Measurements from ENCODE around the gene ZSWIM4. TPM values are rescaled to one million over a fixed set of nuclear protein-coding genes. Genes with fewer than 3 reads are reported as not detected.

ZSWIM4 gene
- total and polyA plus RNA-seq, 10 of the 15 experiments (the other 5 are each of a cell fraction or from before 2014, with no cell fraction given) = 0.73 to 11.1 (median 1.8) TPM; not detected in 2

- TF ChIP-seq RCOR1 (conservative IDR thresholded peaks at IDR 0.05; ENCODE audit: low read depth, low read length) = 0 out of 2 replicates have a peak, but pooled peaks have one; percentile 13
- TF ChIP-seq SMARCA5 (IDR thresholded peaks at IDR 0.05) = peak; percentile 53; the same call in 1 of the 2 replicates
- no peak; the same call in 1 of the 2 replicates for TF ChIP-seq HDGF (IDR thresholded peaks at IDR 0.05)
- no peak for TF ChIP-seq NFIC (IDR thresholded peaks at IDR 0.05; ENCODE audit: low read depth, low read length)
- 0 out of 3 replicates have a peak, but pooled peaks have one; percentile 70 for TF ChIP-seq POU2F2 (IDR thresholded peaks at IDR 0.05; ENCODE audit: borderline replicate concordance, low read depth, low read length)
- peak; percentile 63 for TF ChIP-seq RUNX3 (IDR thresholded peaks at IDR 0.05; ENCODE audit: low read length)
- TF ChIP-seq NFYB (IDR thresholded peaks at IDR 0.05; ENCODE audit: insufficient read depth, low read depth, low read length) = no peak
- no peak for TF ChIP-seq FOXM1 (IDR thresholded peaks at IDR 0.05; ENCODE audit: low read depth, low read length)
- peak; percentile 45 for TF ChIP-seq MEF2B (IDR thresholded peaks at IDR 0.05; ENCODE audit: partially characterized antibody, poor library complexity, severe bottlenecking)
- TF ChIP-seq NR2F1 (conservative IDR thresholded peaks at IDR 0.05) = peak; percentile 47; the same call in 1 of the 2 replicates
- TF ChIP-seq SIN3A (IDR thresholded peaks at IDR 0.05; ENCODE audit: low read depth, low read length) = peak; percentile 39; the same call in 1 of the 2 replicates
- peak; percentile 35 for TF ChIP-seq SKIL (IDR thresholded peaks at IDR 0.05; ENCODE audit: low read depth, poor library complexity, severe bottlenecking)
- TF ChIP-seq EED (IDR thresholded peaks at IDR 0.05; ENCODE audit: low read depth) = peak; percentile 92
- TF ChIP-seq POLR2AphosphoS5 (IDR thresholded peaks at IDR 0.05; ENCODE audit: low read length) = peak; percentile 86
- peak; percentile 16; the same call in 1 of the 2 replicates for TF ChIP-seq MEF2A (IDR thresholded peaks at IDR 0.05; ENCODE audit: insufficient read depth, low read depth, low read length)
- 0 out of 2 replicates have a peak, but pooled peaks have one; percentile 4 for TF ChIP-seq WRNIP1 (IDR thresholded peaks at IDR 0.05; ENCODE audit: borderline replicate concordance, low read depth, low read length)
- TF ChIP-seq SPI1 (IDR thresholded peaks at IDR 0.05; ENCODE audit: borderline replicate concordance, insufficient read depth, low read depth, low read length) = peak; percentile 63; the same call in 1 of the 2 replicates
- TF ChIP-seq NR2C2 (IDR thresholded peaks at IDR 0.05; ENCODE audit: borderline replicate concordance, control insufficient read depth, insufficient read length, low read depth) = no peak
- TF ChIP-seq ZNF274 (IDR thresholded peaks at IDR 0.05; ENCODE audit: insufficient read depth, insufficient read length) = no peak
- TF ChIP-seq IKZF2 (IDR thresholded peaks at IDR 0.05) = peak; percentile 88 to 90
- peak; percentile 87 for TF ChIP-seq POLR2AphosphoS2 (IDR thresholded peaks at IDR 0.05; ENCODE audit: low read depth, low read length)
- TF ChIP-seq CHD2 (IDR thresholded peaks at IDR 0.05; ENCODE audit: borderline replicate concordance, low read depth, low read length) = 0 out of 2 replicates have a peak, but pooled peaks have one; percentile 37
- TF ChIP-seq PBX3 (IDR thresholded peaks at IDR 0.05; ENCODE audit: insufficient replicate concordance, low read depth, low read length) = peak; percentile 43
- peak in 1 of 2 experiments; percentile 90; a peak in 2 of 4 replicates for TF ChIP-seq ETV6 (conservative IDR thresholded peaks at IDR 0.05 in 1 of 2, IDR thresholded peaks at IDR 0.05 in 1 of 2; ENCODE audit: borderline replicate concordance in 1 of 2, low read depth in 1 of 2)
- TF ChIP-seq HDAC6 (IDR thresholded peaks at IDR 0.05; ENCODE audit: unreplicated experiment) = no peak
- TF ChIP-seq IKZF1 (conservative IDR thresholded peaks at IDR 0.05) = peak; percentile 97
- no peak for TF ChIP-seq HCFC1 (IDR thresholded peaks at IDR 0.05; ENCODE audit: low read length)
- peak; percentile 19; the same call in 1 of the 2 replicates for TF ChIP-seq MXI1 (IDR thresholded peaks at IDR 0.05; ENCODE audit: low read depth, low read length)
Measured at GRCh38 chr19:13839130-13839937, 44.1 kb downstream of the ZSWIM4 start (continued).

Data from GM12878 (cell line).